Dermis lymphatic vessel endothelial cell (primary cell): ENCODE data around the gene F8. TPM values are rescaled to one million over a fixed set of nuclear protein-coding genes. Genes with fewer than 3 reads are reported as not detected.

Experiments used
- total RNA-seq: library from RNA; depleted of rRNA; stranded (reverse); fragments of >200 nt; gene quantifications from 2 replicates; pipeline ENCODE4 v1.2.1, GENCODE V29; 2014

Gene F8
- total RNA-seq, result 15.1 and 22.4 TPM in 2 replicates

GRCh38 chrX:155022585-155022984 is at the start of gene F8:
F8 (minus strand) TSS chrX:155022723; CDS start chrX:155022552, 171 bp downstream.

GRCh38 chrX:155070975-155071693 is 48.6 kb upstream of the F8 start, which contains the start of the genes BRCC3, CMC4 and MTCP1:
BRCC3 (plus strand) TSS chrX:155071508; CDS start chrX:155071528, 20 bp downstream.
CMC4 (minus strand) TSS chrX:155071136; CDS start chrX:155064023, 7,113 bp downstream.
MTCP1 (minus strand) TSS chrX:155071136; CDS start chrX:155066010, 5,126 bp downstream.

GRCh38 chrX:155026727-155027508 is 4.4 kb upstream of the F8 start, which contains the start of gene FUNDC2:
FUNDC2 (plus strand) TSS chrX:155026844; CDS start chrX:155026939, 95 bp downstream.

GRCh38 chrX:154886069-154886788 is 136.3 kb downstream of the F8 start, which contains the start of gene F8A1:
F8A1 (plus strand) TSS chrX:154886355; CDS start chrX:154886375, 20 bp downstream.

GRCh38 chrX:154834562-154834961 is 188.0 kb downstream of the F8 start, which contains the start of gene SMIM9:
SMIM9 (minus strand) TSS chrX:154834662; CDS start chrX:154830856, 3,806 bp downstream.

GRCh38 chrX:154804957-154805695 is 217.4 kb downstream of the F8 start, which contains the start of gene MPP1:
MPP1 (minus strand) TSS chrX:154805485; CDS start chrX:154805373, 112 bp downstream.

Other genes starting within 250 kb of the F8 start
- 25.3 and 26.8 TPM in 2 replicates for gene MPP1, start 217.2 kb downstream of the F8 start, total RNA-seq
- gene SMIM9, start 188.1 kb downstream of the F8 start, total RNA-seq, result not detected in 2 replicates
- 1.7 and 2.1 TPM in 2 replicates for gene F8A1, start 136.4 kb downstream of the F8 start, total RNA-seq
- 98.7 and 111 TPM in 2 replicates for gene FUNDC2, start 4.1 kb upstream of the F8 start, total RNA-seq
- gene CMC4, start 48.4 kb upstream of the F8 start, total RNA-seq, result 9.4 and 10.7 TPM in 2 replicates
- 17.6 and 20.7 TPM in 2 replicates for gene MTCP1, start 48.4 kb upstream of the F8 start, total RNA-seq
- 11.3 and 11.5 TPM in 2 replicates for gene BRCC3, start 48.8 kb upstream of the F8 start, total RNA-seq
- gene VBP1, start 193.7 kb upstream of the F8 start, total RNA-seq, result 48.9 and 57.2 TPM in 2 replicates
- gene RAB39B, start 241.8 kb upstream of the F8 start, total RNA-seq, result 0.11 and 0.52 TPM in 2 replicates